Ovary (tissue), 9 donors: ENCODE results near the gene APOL4. TPM values are rescaled to one million over a fixed set of nuclear protein-coding genes. Genes with fewer than 3 reads are reported as not detected.

Source experiments
- DNase-seq, 5 donors: peaks; one replicate each; pipeline ENCODE4 v3.0.0-alpha.2; 2019 to 2020
- H3K27ac ChIP-seq, 2 donors: fragments of 200-600 bp; one replicate each; pipeline versions ENCODE4 v1.5.1 to v1.8.0; 2019 to 2022
- H3K27me3 ChIP-seq: fragments of 200-600 bp; one replicate; pipeline ENCODE4 v1.8.0; 2022
- H3K36me3 ChIP-seq: fragments of 200-600 bp; sonication (generic); one replicate; pipeline ENCODE4 v1.5.1; 2019
- H3K4me1 ChIP-seq: one replicate; pipeline ENCODE4 v1.8.1; 2013; ENCODE audit warnings: mild to moderate bottlenecking, moderate library complexity; ENCODE audit not compliant: insufficient read depth
- H3K4me3 ChIP-seq: fragments of 200-600 bp; sonication (generic); one replicate; pipeline ENCODE4 v1.5.1; 2017
- H3K9me3 ChIP-seq, 2 donors: fragments of 200-600 bp in 1 of 2; sonication (generic) in 1 of 2; one replicate each; pipeline versions ENCODE4 v1.5.1 to v1.8.1; 2013 to 2019; ENCODE audit warnings: mild to moderate bottlenecking in 1 of 2, moderate library complexity in 1 of 2
- EP300 ChIP-seq: sonication (generic); formaldehyde crosslinking; IDR thresholded peaks from one replicate; pipeline ENCODE4 v1.6.1; 2017; ENCODE audit warnings: antibody characterized with exemption
- POLR2A ChIP-seq: fragments of 450-650 bp; IDR thresholded peaks from one replicate; pipeline ENCODE4 v1.6.1; 2017; ENCODE audit warnings: antibody characterized with exemption, mild to moderate bottlenecking, moderate library complexity
- WGBS, 3 donors: extraction: QIAGEN DNeasy Blood & Tissue Kit in 1 of 3; methylation state at CpG; one replicate each; pipeline versions ENCODE4 v1.1.5 to v1.1.7; 2013 to 2017; 5-methylcytosine and 5-hydroxymethylcytosine counted together
- intact Hi-C, 4 donors: fragments of 100-400 bp; cut with DNase I; formaldehyde crosslinking; loops; one replicate each; pipeline versions ENCODE4 v1.11.0 to v1.15.1; 2022 to 2023
- polyA plus RNA-seq, 2 donors: library from polyadenylated mRNA; stranded (reverse); fragments of 200-250 nt in 1 of 2; fragments of 350-450 nt in 1 of 2; fragmentation: Illumina TruSeq in 1 of 2; extraction: RNeasy Lipid Tissue Mini Kit (QIAGEN cat#74804) in 1 of 2; gene quantifications; one replicate each; pipeline ENCODE4 v1.2.3, GENCODE V29; 2013 to 2014
- total RNA-seq, 7 donors: library from RNA; depleted of rRNA in 2 of 7; stranded (reverse); fragments of >200 nt in 2 of 7; fragmentation: NEBNext Ultra II Directional in 3 of 7; extraction: Animal tissue kit (Norgen Biotek cat#: 25700) in 3 of 7; gene quantifications; one replicate each; pipeline versions ENCODE4 v1.1.0 to v1.2.4, GENCODE V29; 2016 to 2023
- TF ChIP-seq, protein P1 (sequence below), 3 donors: fragments of 450-650 bp in 2 of 3; fragments of 200-600 bp in 1 of 3; IDR thresholded peaks; one replicate each; pipeline versions ENCODE4 v1.5.1 to v1.8.0; 2016 to 2022; ENCODE audit warnings: antibody characterized with exemption in 3 of 3, mild to moderate bottlenecking in 1 of 3
- donor health status: DM: no; HTN: no; CAD: no; lungs with moderate emphysema.
- donor health status: DM: no; HTN: no; CAD: no.
- donor health status: Bipolar disorder and iron deficiency.
- donor health status: DM: yes; HTN: yes; CAD: no.
- donor health status: DM: no; HTN: no; CAD: no.
- donor health status: DM: yes; HTN: yes; CAD: no.

APOL4 gene
- total and polyA plus RNA-seq, 9 donors: 0.31 to 18.6 (median 7.3) TPM

DNA sequence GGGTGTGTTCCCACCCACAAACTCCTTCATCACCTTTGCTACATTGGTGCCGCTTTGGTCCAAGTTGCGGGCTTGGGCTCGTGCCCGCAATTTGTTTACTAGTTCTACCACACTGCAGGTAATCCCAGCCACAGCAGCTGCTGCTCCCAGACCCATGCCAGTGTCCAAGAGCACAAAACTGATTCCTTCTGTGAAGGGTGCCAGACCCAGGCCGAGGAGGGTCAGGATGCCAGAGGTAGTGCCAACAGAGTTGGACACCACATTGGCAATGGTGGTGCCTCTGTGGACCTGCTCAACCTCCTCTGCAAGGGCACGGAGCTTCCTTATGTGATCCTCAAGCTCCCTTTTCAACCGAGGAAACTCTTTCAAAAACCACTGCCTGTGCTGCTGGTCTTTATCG, 26.2 kb upstream of the APOL4 start:
- Histone ChIP-seq H3K4me1 (no peaks in the 10 kb centered on the region), H3K36me3 (no peaks in the 10 kb centered on the region)

DNA sequence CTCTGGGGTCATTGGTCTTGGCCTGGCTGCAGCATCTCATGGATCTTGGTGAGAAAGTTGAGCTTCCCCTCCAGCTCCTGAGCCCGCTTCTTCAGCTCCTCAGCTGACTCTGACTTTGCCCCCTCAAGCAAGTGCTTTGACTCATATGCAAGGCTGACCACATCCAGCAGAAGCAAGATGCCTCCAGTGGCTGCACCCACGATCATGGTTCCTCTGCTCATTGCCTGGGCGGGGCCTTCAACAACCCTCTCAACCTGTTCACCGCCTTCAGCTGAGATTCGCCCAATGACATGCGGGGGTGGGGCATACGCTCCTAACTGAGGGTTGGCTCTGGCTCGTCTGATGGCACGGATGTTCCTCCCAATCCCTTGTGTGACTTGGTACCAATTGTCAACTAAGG, 25.8 kb upstream of the APOL4 start:
- TF ChIP-seq, protein P1, sequence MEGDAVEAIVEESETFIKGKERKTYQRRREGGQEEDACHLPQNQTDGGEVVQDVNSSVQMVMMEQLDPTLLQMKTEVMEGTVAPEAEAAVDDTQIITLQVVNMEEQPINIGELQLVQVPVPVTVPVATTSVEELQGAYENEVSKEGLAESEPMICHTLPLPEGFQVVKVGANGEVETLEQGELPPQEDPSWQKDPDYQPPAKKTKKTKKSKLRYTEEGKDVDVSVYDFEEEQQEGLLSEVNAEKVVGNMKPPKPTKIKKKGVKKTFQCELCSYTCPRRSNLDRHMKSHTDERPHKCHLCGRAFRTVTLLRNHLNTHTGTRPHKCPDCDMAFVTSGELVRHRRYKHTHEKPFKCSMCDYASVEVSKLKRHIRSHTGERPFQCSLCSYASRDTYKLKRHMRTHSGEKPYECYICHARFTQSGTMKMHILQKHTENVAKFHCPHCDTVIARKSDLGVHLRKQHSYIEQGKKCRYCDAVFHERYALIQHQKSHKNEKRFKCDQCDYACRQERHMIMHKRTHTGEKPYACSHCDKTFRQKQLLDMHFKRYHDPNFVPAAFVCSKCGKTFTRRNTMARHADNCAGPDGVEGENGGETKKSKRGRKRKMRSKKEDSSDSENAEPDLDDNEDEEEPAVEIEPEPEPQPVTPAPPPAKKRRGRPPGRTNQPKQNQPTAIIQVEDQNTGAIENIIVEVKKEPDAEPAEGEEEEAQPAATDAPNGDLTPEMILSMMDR (IDR thresholded peaks at IDR 0.05): no peak
- TF ChIP-seq EP300 (no peak), POLR2A (no peak)
- Histone ChIP-seq H3K9me3 (no peaks in the 10 kb centered on the region), H3K4me1 (no peaks in the 10 kb centered on the region), H3K27ac (no peak overlapping the region), H3K4me3 (no peak overlapping the region), H3K36me3 (no peaks in the 10 kb centered on the region), H3K27me3 (no peaks in the 10 kb centered on the region)
- intact Hi-C loops: no loop called here
- DNase-seq: no peak
- 92 to 95% (median 93%) methylated on average over 9 of the region's 9 CpGs for WGBS, 3 donors

More for the DNA sequence above, 26.2 kb upstream of the APOL4 start:
- H3K27ac ChIP-seq: no peak overlapping the region
- no peak for DNase-seq
- intact Hi-C loops: no loop called here
- TF ChIP-seq, protein P1 (IDR thresholded peaks at IDR 0.05): no peak
- TF ChIP-seq EP300: no peak
- no peak for TF ChIP-seq POLR2A
- 81 to 84% (median 83%) methylated on average over 8 of the region's 8 CpGs for WGBS, 3 donors
- no peaks in the 10 kb centered on the region for H3K27me3 ChIP-seq
- H3K4me3 ChIP-seq: no peak overlapping the region
- no peaks in the 10 kb centered on the region for H3K9me3 ChIP-seq

DNA sequence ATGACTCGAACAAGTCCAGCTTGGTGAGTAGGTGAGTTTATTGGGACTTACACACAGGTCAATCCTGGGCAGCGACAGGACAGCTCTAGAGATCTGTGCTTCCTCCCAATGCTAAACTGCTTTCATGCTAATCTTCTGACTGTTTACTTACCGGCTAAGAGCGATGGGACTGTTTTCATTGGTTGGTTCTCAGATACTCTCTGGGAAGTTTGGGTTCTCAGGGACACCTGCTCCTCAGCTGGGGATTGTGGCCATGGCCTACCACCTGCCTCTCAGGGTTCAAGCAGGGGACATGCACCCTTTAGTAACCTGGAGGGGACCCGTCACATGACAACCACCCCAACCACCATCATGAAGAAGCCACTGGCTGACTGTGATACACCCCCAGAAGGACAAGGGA, 24.6 kb upstream of the APOL4 start:
- no peak for DNase-seq
- Histone ChIP-seq H3K27me3 (no peaks in the 10 kb centered on the region), H3K4me3 (no peak overlapping the region), H3K27ac (no peak overlapping the region), H3K4me1 (peaks cover 1% of the 10 kb centered on the region), H3K9me3 (no peaks in the 10 kb centered on the region), H3K36me3 (no peaks in the 10 kb centered on the region)
- intact Hi-C loops: no loop called here
- WGBS, 3 donors: 75 to 91% (median 80%) methylated on average over 5 of the region's 5 CpGs
- TF ChIP-seq EP300 (no peak), POLR2A (no peak)
- TF ChIP-seq, protein P1 (IDR thresholded peaks at IDR 0.05): no peak

DNA sequence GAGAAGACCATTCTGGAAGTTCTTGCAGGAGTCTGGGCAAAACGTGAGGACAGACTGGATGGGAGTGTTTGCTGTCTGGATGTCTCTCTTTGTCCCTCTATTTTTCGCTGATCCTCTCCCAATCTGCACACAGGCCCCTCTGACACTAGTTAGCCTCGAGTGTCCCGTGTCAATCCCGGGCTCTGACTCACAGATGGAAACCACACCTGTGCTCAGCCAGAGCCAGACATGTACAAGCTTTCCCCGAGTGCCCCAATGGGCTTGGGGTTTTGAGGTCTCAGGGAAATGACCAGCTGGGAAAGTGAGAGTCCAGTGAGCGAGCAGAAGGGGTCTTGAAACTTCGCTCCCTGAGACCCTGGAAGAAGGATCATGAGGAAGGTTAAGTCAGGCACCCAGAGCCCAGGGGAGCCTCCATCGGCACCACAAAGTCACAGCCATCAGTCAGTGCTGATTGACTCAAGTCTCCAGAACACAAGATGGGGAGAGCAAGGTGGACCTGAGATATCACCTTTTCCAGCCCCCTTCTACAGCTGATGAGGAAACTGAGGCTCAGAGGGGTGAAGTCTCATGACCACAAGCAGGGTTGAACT, 23.8 kb upstream of the APOL4 start:
- Histone ChIP-seq H3K27me3 (no peaks in the 10 kb centered on the region), H3K4me3 (no peak overlapping the region), H3K4me1 (peaks cover 1% of the 10 kb centered on the region), H3K27ac (no peak overlapping the region), H3K36me3 (no peaks in the 10 kb centered on the region), H3K9me3 (no peaks in the 10 kb centered on the region)
- no peak for DNase-seq
- intact Hi-C loops: no loop called here
- TF ChIP-seq POLR2A: no peak
- TF ChIP-seq, protein P1 (IDR thresholded peaks at IDR 0.05): no peak
- TF ChIP-seq EP300: no peak
- WGBS, 3 donors: 81 to 83% (median 82%) methylated on average over 9 of the region's 9 CpGs
